SK-N-SH treated with all-trans-retinoic acid at 6 μM for 48 hours (cell line): ENCODE results near the gene ACOXL.

Experiments used
- ATAC-seq: fragments of 200-7000 bp; cut with Tn5 transposase; 3 replicates; pipeline ENCODE4 v1.9.1; 2020; ENCODE audit warnings: mild to moderate bottlenecking, moderate library complexity
- CSDC2 ChIP-seq: fragments of 250-450 bp; sonication (Bioruptor Pico); IDR thresholded peaks from 2 replicates; pipeline ENCODE4 v1.5.0; 2020; ENCODE audit warnings: mild to moderate bottlenecking, moderate library complexity
- ESRRG ChIP-seq: fragments of 250-450 bp; sonication (Bioruptor Pico); IDR thresholded peaks from 2 replicates; pipeline ENCODE4 v1.6.1; 2021; ENCODE audit warnings: mild to moderate bottlenecking
- GLIS3 ChIP-seq: fragments of 250-450 bp; sonication (Bioruptor Pico); IDR thresholded peaks from 2 replicates; pipeline ENCODE4 v1.5.0; 2020; ENCODE audit warnings: mild to moderate bottlenecking, moderate library complexity
- OSR1 ChIP-seq: fragments of 250-450 bp; sonication (Bioruptor Pico); IDR thresholded peaks from 2 replicates; pipeline ENCODE4 v1.8.0; 2022; ENCODE audit warnings: moderate library complexity, mild to moderate bottlenecking, inconsistent platforms
- RARB ChIP-seq: fragments of 250-450 bp; sonication (Bioruptor Pico); IDR thresholded peaks from 2 replicates; pipeline ENCODE4 v1.8.0; 2021; ENCODE audit warnings: mild to moderate bottlenecking, moderate library complexity
- SNAI2 ChIP-seq: fragments of 250-450 bp; sonication (Bioruptor Pico); IDR thresholded peaks from 2 replicates; pipeline ENCODE4 v1.5.0; 2020; ENCODE audit warnings: mild to moderate bottlenecking, moderate library complexity
- TCF4 ChIP-seq: fragments of 250-450 bp; sonication (Bioruptor Pico); IDR thresholded peaks from 2 replicates; pipeline ENCODE4 v1.8.0; 2021; ENCODE audit warnings: mild to moderate bottlenecking, moderate library complexity, borderline replicate concordance
- TOX ChIP-seq: fragments of 250-450 bp; sonication (Bioruptor Pico); IDR thresholded peaks from 2 replicates; pipeline ENCODE4 v1.8.0; 2021; ENCODE audit warnings: mild to moderate bottlenecking, moderate library complexity, borderline replicate concordance
- ZC3H10 ChIP-seq: fragments of 250-450 bp; sonication (Bioruptor Pico); IDR thresholded peaks from 2 replicates; pipeline ENCODE4 v1.5.1; 2021; ENCODE audit warnings: mild to moderate bottlenecking, moderate library complexity
- ZNF565 ChIP-seq: fragments of 450-650 bp; formaldehyde crosslinking; conservative IDR thresholded peaks from 2 replicates; pipeline ENCODE4 v1.5.0; 2020; ENCODE audit warnings: low read depth, mild to moderate bottlenecking, moderate library complexity
- ZNF8 ChIP-seq: fragments of 450-650 bp; formaldehyde crosslinking; IDR thresholded peaks from 2 replicates; pipeline ENCODE4 v1.5.0; 2020; ENCODE audit warnings: mild to moderate bottlenecking, moderate library complexity
- TF ChIP-seq, protein P1 (sequence below): fragments of 250-450 bp; sonication (Bioruptor Pico); IDR thresholded peaks from 2 replicates; pipeline ENCODE4 v1.5.1; 2020; ENCODE audit warnings: low read depth, mild to moderate bottlenecking, moderate library complexity
- TF ChIP-seq, protein P2 (sequence below): fragments of 250-450 bp; sonication (Bioruptor Pico); IDR thresholded peaks from 2 replicates; pipeline ENCODE4 v1.5.0; 2020; ENCODE audit warnings: mild to moderate bottlenecking, moderate library complexity
- TF ChIP-seq, protein P3 (sequence below): fragments of 250-450 bp; sonication (Bioruptor Pico); IDR thresholded peaks from 2 replicates; pipeline ENCODE4 v1.8.0; 2020; ENCODE audit warnings: mild to moderate bottlenecking, moderate library complexity, borderline replicate concordance
- TF ChIP-seq, protein P4 (sequence below): fragments of 250-450 bp; sonication (Bioruptor Pico); IDR thresholded peaks from 2 replicates; pipeline ENCODE4 v1.5.1; 2021; ENCODE audit warnings: mild to moderate bottlenecking, moderate library complexity
- TF ChIP-seq, protein P5 (sequence below): fragments of 250-450 bp; sonication (Bioruptor Pico); IDR thresholded peaks from 2 replicates; pipeline ENCODE4 v1.8.0; 2021; ENCODE audit warnings: low read depth, mild to moderate bottlenecking, moderate library complexity, borderline replicate concordance

The ACOXL gene

DNA sequence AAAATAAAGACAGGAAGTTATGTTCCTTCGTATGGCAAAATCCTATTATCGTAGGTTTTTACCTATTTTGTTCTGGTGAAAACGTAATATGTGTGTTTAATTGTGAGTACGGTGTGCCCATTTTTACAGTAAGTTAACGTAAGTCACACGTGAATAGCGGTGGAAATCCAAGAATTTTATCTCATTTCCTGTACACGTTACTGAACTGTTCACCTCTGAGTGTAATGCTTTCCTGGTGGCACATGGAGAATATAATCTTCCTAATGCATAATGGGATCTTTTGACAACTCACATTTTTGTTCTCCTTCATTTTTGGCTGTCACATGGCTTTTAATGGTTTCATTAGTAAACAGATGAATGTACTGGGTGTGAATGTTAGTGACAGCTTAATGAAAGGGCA is 416.6 kb downstream of the ACOXL start:
- no peak for TF ChIP-seq SNAI2
- TF ChIP-seq CSDC2 (CRISPR knock-in tag) = no peak
- no peak for TF ChIP-seq OSR1 (CRISPR knock-in tag)
- TF ChIP-seq GLIS3 (CRISPR knock-in tag) = no peak
- no peak for TF ChIP-seq TOX (CRISPR knock-in tag)
- TF ChIP-seq ZNF565 (CRISPR knock-in tag) = no peak
- TF ChIP-seq, protein P1, sequence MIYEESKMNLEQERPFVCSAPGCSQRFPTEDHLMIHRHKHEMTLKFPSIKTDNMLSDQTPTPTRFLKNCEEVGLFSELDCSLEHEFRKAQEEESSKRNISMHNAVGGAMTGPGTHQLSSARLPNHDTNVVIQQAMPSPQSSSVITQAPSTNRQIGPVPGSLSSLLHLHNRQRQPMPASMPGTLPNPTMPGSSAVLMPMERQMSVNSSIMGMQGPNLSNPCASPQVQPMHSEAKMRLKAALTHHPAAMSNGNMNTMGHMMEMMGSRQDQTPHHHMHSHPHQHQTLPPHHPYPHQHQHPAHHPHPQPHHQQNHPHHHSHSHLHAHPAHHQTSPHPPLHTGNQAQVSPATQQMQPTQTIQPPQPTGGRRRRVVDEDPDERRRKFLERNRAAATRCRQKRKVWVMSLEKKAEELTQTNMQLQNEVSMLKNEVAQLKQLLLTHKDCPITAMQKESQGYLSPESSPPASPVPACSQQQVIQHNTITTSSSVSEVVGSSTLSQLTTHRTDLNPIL (CRISPR knock-in tag) = no peak
- TF ChIP-seq, protein P2, sequence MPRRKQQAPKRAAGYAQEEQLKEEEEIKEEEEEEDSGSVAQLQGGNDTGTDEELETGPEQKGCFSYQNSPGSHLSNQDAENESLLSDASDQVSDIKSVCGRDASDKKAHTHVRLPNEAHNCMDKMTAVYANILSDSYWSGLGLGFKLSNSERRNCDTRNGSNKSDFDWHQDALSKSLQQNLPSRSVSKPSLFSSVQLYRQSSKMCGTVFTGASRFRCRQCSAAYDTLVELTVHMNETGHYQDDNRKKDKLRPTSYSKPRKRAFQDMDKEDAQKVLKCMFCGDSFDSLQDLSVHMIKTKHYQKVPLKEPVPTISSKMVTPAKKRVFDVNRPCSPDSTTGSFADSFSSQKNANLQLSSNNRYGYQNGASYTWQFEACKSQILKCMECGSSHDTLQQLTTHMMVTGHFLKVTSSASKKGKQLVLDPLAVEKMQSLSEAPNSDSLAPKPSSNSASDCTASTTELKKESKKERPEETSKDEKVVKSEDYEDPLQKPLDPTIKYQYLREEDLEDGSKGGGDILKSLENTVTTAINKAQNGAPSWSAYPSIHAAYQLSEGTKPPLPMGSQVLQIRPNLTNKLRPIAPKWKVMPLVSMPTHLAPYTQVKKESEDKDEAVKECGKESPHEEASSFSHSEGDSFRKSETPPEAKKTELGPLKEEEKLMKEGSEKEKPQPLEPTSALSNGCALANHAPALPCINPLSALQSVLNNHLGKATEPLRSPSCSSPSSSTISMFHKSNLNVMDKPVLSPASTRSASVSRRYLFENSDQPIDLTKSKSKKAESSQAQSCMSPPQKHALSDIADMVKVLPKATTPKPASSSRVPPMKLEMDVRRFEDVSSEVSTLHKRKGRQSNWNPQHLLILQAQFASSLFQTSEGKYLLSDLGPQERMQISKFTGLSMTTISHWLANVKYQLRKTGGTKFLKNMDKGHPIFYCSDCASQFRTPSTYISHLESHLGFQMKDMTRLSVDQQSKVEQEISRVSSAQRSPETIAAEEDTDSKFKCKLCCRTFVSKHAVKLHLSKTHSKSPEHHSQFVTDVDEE (CRISPR knock-in tag) = no peak
- ATAC-seq = no peak

DNA sequence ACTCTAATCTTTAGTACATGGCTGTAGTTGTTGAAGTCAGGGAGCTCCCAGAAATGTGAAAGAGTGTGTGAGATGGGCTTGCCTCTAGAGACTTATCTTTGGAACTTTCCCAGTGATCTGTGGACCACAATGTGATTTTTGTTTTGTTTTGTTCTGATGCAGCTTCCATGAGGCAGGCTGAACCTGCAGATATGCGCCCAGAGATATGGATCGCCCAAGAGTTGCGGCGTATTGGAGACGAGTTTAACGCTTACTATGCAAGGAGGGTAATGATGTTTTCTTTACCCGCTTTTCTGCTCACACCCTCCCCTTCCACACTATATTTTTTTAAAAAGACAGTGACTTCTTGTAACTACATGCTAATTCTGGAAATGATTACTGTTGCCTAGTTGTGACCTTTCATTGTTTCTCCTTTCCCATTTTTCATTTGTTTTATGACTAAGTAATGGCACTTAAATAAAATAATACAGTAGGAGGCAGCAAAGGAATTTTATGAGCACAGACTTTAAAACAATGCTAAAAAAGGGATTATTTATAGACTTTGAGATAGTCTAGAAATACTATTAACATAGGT is 417.6 kb downstream of the ACOXL start:
- ATAC-seq = no peak
- TF ChIP-seq, protein P1 (CRISPR knock-in tag) = no peak
- TF ChIP-seq ZNF565 (CRISPR knock-in tag) (no peak), ZC3H10 (CRISPR knock-in tag) (no peak)
- TF ChIP-seq, protein P3, sequence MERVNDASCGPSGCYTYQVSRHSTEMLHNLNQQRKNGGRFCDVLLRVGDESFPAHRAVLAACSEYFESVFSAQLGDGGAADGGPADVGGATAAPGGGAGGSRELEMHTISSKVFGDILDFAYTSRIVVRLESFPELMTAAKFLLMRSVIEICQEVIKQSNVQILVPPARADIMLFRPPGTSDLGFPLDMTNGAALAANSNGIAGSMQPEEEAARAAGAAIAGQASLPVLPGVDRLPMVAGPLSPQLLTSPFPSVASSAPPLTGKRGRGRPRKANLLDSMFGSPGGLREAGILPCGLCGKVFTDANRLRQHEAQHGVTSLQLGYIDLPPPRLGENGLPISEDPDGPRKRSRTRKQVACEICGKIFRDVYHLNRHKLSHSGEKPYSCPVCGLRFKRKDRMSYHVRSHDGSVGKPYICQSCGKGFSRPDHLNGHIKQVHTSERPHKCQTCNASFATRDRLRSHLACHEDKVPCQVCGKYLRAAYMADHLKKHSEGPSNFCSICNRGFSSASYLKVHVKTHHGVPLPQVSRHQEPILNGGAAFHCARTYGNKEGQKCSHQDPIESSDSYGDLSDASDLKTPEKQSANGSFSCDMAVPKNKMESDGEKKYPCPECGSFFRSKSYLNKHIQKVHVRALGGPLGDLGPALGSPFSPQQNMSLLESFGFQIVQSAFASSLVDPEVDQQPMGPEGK (CRISPR knock-in tag) = no peak

DNA sequence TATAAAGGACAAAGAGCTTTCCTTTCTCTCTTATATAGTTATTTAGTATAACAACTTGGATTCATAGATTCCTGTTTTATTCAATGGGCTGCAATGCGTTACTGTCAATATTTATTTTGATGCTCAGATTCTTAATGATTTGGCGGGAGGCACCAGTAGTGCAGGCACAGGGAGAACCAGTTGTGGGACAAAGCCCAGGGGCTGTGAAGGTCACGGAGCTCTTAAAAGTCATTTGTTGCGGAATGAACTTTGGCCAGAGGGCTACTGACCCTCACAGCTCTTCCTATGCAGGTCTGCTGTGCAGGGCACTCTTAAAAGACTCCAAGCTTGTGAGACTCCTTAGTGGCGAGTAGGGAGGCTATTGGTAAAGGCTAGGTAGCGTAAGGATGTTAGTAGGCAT is 422.4 kb downstream of the ACOXL start:
- no peak for ATAC-seq
- TF ChIP-seq, protein P4, sequence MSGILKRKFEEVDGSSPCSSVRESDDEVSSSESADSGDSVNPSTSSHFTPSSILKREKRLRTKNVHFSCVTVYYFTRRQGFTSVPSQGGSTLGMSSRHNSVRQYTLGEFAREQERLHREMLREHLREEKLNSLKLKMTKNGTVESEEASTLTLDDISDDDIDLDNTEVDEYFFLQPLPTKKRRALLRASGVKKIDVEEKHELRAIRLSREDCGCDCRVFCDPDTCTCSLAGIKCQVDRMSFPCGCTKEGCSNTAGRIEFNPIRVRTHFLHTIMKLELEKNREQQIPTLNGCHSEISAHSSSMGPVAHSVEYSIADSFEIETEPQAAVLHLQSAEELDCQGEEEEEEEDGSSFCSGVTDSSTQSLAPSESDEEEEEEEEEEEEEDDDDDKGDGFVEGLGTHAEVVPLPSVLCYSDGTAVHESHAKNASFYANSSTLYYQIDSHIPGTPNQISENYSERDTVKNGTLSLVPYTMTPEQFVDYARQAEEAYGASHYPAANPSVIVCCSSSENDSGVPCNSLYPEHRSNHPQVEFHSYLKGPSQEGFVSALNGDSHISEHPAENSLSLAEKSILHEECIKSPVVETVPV = no peak
- TF ChIP-seq OSR1 (CRISPR knock-in tag) = no peak
- no peak for TF ChIP-seq ESRRG
- TF ChIP-seq, protein P3 (CRISPR knock-in tag) = no peak
- no peak for TF ChIP-seq GLIS3 (CRISPR knock-in tag)
- TF ChIP-seq, protein P2 (CRISPR knock-in tag) = no peak
- TF ChIP-seq, protein P5, sequence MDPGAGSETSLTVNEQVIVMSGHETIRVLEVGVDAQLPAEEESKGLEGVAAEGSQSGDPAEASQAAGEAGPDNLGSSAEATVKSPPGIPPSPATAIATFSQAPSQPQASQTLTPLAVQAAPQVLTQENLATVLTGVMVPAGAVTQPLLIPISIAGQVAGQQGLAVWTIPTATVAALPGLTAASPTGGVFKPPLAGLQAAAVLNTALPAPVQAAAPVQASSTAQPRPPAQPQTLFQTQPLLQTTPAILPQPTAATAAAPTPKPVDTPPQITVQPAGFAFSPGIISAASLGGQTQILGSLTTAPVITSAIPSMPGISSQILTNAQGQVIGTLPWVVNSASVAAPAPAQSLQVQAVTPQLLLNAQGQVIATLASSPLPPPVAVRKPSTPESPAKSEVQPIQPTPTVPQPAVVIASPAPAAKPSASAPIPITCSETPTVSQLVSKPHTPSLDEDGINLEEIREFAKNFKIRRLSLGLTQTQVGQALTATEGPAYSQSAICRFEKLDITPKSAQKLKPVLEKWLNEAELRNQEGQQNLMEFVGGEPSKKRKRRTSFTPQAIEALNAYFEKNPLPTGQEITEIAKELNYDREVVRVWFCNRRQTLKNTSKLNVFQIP (CRISPR knock-in tag) = no peak
- no peak for TF ChIP-seq ZNF8 (CRISPR knock-in tag)
- no peak for TF ChIP-seq CSDC2 (CRISPR knock-in tag)
- no peak for TF ChIP-seq RARB (CRISPR knock-in tag)
- no peak for TF ChIP-seq TCF4
- TF ChIP-seq, protein P1 (CRISPR knock-in tag) = no peak
- TF ChIP-seq, all 23 proteins: peak for 0
